Endothelial cell (in vitro differentiated cells): ENCODE results near the gene PRKCH. TPM values are rescaled to one million over a fixed set of nuclear protein-coding genes. Genes with fewer than 3 reads are reported as not detected.

Experiments
- DNase-seq: peaks from one replicate; pipeline ENCODE4 v3.0.0; 2021; ENCODE audit warnings: low spot score
- H3K27ac Mint-ChIP-seq: one replicate; pipeline ENCODE4 v1.8.0; 2021; ENCODE audit warnings: mixed read lengths, inconsistent platforms; ENCODE audit not compliant: unreplicated experiment
- H3K27me3 Mint-ChIP-seq: one replicate; pipeline ENCODE4 v1.8.0; 2021; ENCODE audit warnings: mild to moderate bottlenecking, moderate library complexity, mixed read lengths, inconsistent platforms; ENCODE audit not compliant: unreplicated experiment
- H3K36me3 Mint-ChIP-seq: one replicate; pipeline ENCODE4 v1.8.0; 2021; ENCODE audit warnings: mild to moderate bottlenecking, low read depth, mixed read lengths, inconsistent platforms; ENCODE audit not compliant: unreplicated experiment
- H3K4me1 Mint-ChIP-seq: one replicate; pipeline ENCODE4 v1.8.0; 2021; ENCODE audit warnings: mild to moderate bottlenecking, mixed read lengths, inconsistent platforms; ENCODE audit not compliant: unreplicated experiment
- H3K4me3 Mint-ChIP-seq: one replicate; pipeline ENCODE4 v1.8.0; 2021; ENCODE audit warnings: mild to moderate bottlenecking, mixed read lengths, inconsistent platforms; ENCODE audit not compliant: unreplicated experiment
- H3K9me3 Mint-ChIP-seq: one replicate; pipeline ENCODE4 v1.8.0; 2021; ENCODE audit warnings: mixed read lengths, inconsistent platforms; ENCODE audit not compliant: unreplicated experiment
- CTCF ChIP-seq: fragments of 200-600 bp; sonication (generic); IDR thresholded peaks from one replicate; pipeline ENCODE4 v1.5.0; 2021; ENCODE audit warnings: antibody characterized with exemption; ENCODE audit not compliant: unreplicated experiment
- total RNA-seq: library from RNA; stranded (reverse); fragmentation: NEBNext Ultra II Directional; extraction: Animal tissue kit (Norgen Biotek cat#: 25700); gene quantifications from one replicate; pipeline ENCODE4 v1.2.1, GENCODE V29; 2021; ENCODE audit not compliant: unreplicated experiment

Gene PRKCH
- total RNA-seq, 1 donor from 2014 or later, result 42.5 TPM

DNA sequence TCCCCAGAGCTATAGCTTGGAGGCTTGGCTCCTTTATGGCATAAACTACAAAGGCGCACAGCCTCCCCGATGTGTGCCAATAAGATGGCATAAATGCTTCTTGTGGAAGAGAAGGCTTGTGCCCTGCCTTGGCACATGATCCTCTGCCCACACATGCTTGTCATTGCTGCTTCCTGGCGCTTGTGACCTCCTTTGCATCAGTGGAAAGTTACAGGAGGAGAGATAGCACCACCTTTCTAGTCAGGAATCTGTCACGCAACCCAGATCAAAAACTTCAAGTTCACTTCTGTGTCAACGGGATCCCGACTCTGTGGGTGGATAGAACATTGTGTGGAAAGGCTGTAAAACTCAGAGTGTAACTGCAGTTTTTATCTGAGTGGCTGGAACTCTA lies 190.2 kb downstream of the PRKCH start:
- no peak for DNase-seq
- Mint-ChIP-seq H3K27ac (no peak overlapping the region), H3K9me3 (no peaks in the 10 kb centered on the region), H3K4me3 (no peak overlapping the region), H3K4me1 (peaks cover 6% of the 10 kb centered on the region), H3K27me3 (no peaks in the 10 kb centered on the region), H3K36me3 (no peaks in the 10 kb centered on the region)
- no peak for TF ChIP-seq CTCF

GRCh38 chr14:61512026-61512834 lies 190.9 kb downstream of the PRKCH start:
- H3K36me3 Mint-ChIP-seq, result no peaks in the 10 kb centered on the region
- H3K9me3 Mint-ChIP-seq, result no peaks in the 10 kb centered on the region
- H3K4me3 Mint-ChIP-seq, result no peak overlapping the region
- DNase-seq, result no peak
- no peaks in the 10 kb centered on the region for H3K27me3 Mint-ChIP-seq
- H3K4me1 Mint-ChIP-seq, result peaks cover 6% of the 10 kb centered on the region
- TF ChIP-seq CTCF, result no peak
- H3K27ac Mint-ChIP-seq, result no peak overlapping the region

- H3K36me3 Mint-ChIP-seq, result no peaks in the 10 kb centered on the region
- no peak for TF ChIP-seq CTCF
- H3K4me3 Mint-ChIP-seq, result no peak overlapping the region
- DNase-seq, result no peak
- H3K9me3 Mint-ChIP-seq, result no peaks in the 10 kb centered on the region
- H3K27ac Mint-ChIP-seq, result no peak overlapping the region
- no peaks in the 10 kb centered on the region for H3K27me3 Mint-ChIP-seq
- peaks cover 14% of the 10 kb centered on the region for H3K4me1 Mint-ChIP-seq
Measured at GRCh38 chr14:61513986-61514830, 192.8 kb downstream of the PRKCH start.

DNA sequence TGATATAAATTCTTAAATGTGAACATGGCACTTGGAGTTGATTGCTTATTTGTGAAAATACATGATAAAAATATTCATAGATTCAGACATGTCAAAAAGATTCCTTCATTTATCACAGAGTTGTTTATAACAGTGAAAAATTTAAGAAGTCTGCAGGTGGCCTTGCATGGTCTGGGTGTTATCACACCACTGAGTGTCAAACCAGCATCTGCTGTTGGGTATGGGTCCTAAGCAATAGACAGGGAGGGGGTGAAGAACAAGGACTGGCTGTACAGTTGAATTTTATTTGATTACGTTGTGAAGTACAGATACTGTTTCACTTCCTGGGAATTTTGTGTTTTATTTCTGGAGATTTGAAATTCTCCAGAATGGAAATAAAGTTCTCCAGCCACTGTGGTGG lies 193.5 kb downstream of the PRKCH start:
- H3K4me1 Mint-ChIP-seq, result peaks cover 12% of the 10 kb centered on the region
- no peak for TF ChIP-seq CTCF
- DNase-seq, result no peak
- no peaks in the 10 kb centered on the region for H3K9me3 Mint-ChIP-seq
- H3K36me3 Mint-ChIP-seq, result no peaks in the 10 kb centered on the region
- no peak overlapping the region for H3K27ac Mint-ChIP-seq
- H3K27me3 Mint-ChIP-seq, result no peaks in the 10 kb centered on the region
- no peak overlapping the region for H3K4me3 Mint-ChIP-seq
